GM12878 (cell line): ENCODE data around the gene CENPF. TPM values are rescaled to one million over a fixed set of nuclear protein-coding genes. Genes with fewer than 3 reads are reported as not detected.

Source experiments
- ATAC-seq: fragments of 200-7000 bp; cut with Tn5 transposase; 3 replicates; pipeline ENCODE4 v1.9.1; 2020; ENCODE audit warnings: mild to moderate bottlenecking, moderate library complexity
- BruUV-seq: library from RNA; stranded (reverse); fragments of 400-500 nt; replicated peaks from 2 replicates; lab custom pipeline; 2021; lab: Mats Ljungman, UMichigan
- CTCF ChIA-PET: fragments of 300-600 bp; sonication (Branson Sonifier 250); formaldehyde crosslinking; extraction: SDS; loops from one replicate; lab custom pipeline; 2021; ENCODE audit warnings: inconsistent platforms; lab: Yijun Ruan, JAX
- POLR2A ChIA-PET: fragments of 350-600 bp; formaldehyde crosslinking; extraction: SDS; loops from one replicate; lab custom pipeline; 2021; ENCODE audit warnings: inconsistent platforms; lab: Charles Lee
- RAD21 ChIA-PET: fragments of 300-600 bp; sonication (Branson Sonifier 250); formaldehyde crosslinking; loops from one replicate; lab custom pipeline; 2023; ENCODE audit warnings: antibody characterized with exemption; ENCODE audit not compliant: unreplicated experiment; lab: Charles Lee
- SMC1A ChIA-PET: fragments of 300-600 bp; sonication (Branson Sonifier 250); formaldehyde crosslinking; loops from one replicate; lab custom pipeline; 2023; ENCODE audit not compliant: unreplicated experiment, uncharacterized antibody; lab: Charles Lee
- DNase-seq: peaks from one replicate; pipeline ENCODE4 v3.0.0-alpha.2; 2011; ENCODE audit warnings: low read depth, low spot score
- FAIRE-seq: peaks from 3 replicates; lab custom pipeline; 2011; peaks lifted over from hg19 to GRCh38; lab: Jason Lieb, UNC
- H2AFZ ChIP-seq: 2 replicates; pipeline ENCODE4 v1.6.0; 2011; ENCODE audit warnings: low read depth, low read length, control low read depth; ENCODE audit not compliant: control insufficient read depth
- H3K27ac ChIP-seq: 2 replicates; pipeline ENCODE4 v1.5.1; 2011; ENCODE audit warnings: control low read depth; ENCODE audit not compliant: control insufficient read depth, insufficient read depth
- H3K27me3 ChIP-seq, 2 experiments: replicated peaks in 1 of 2; 2 replicates each; pipeline versions ENCODE4 v1.6.0 to v1.6.1; 2011; ENCODE audit warnings: low read length in 1 of 2; ENCODE audit not compliant: control insufficient read depth in 2 of 2, insufficient read depth in 2 of 2
- H3K36me3 ChIP-seq, 2 experiments: 2 replicates each; pipeline ENCODE4 v1.5.1; 2011; ENCODE audit warnings: low read length in 1 of 2; ENCODE audit not compliant: control insufficient read depth in 2 of 2, insufficient read depth in 2 of 2
- H3K4me1 ChIP-seq: 2 replicates; pipeline ENCODE4 v1.6.1; 2011; ENCODE audit warnings: mild to moderate bottlenecking, low read length, moderate library complexity, mixed read lengths; ENCODE audit not compliant: control insufficient read depth, insufficient read depth
- H3K4me2 ChIP-seq: 2 replicates; pipeline ENCODE4 v1.6.0; 2011; ENCODE audit warnings: control low read depth; ENCODE audit not compliant: control insufficient read depth, insufficient read depth
- H3K4me3 ChIP-seq: fragments of 200-600 bp; sonication (generic); 2 replicates; pipeline ENCODE4 v1.5.1; 2016
- H3K79me2 ChIP-seq: 2 replicates; pipeline ENCODE4 v1.6.0; 2011; ENCODE audit warnings: low read length; ENCODE audit not compliant: control insufficient read depth, insufficient read depth
- H3K9ac ChIP-seq: 2 replicates; pipeline ENCODE4 v1.8.0; 2011; ENCODE audit warnings: low read length, control low read depth, mixed read lengths; ENCODE audit not compliant: control insufficient read depth, insufficient read depth
- H3K9me3 ChIP-seq: replicated peaks from 3 replicates; pipeline ENCODE4 v1.5.1; 2011; ENCODE audit warnings: mild to moderate bottlenecking, low read length; ENCODE audit not compliant: control insufficient read depth, insufficient read depth
- H4K20me1 ChIP-seq: 2 replicates; pipeline ENCODE4 v1.6.0; 2011; ENCODE audit not compliant: control insufficient read depth, insufficient read depth
- ASH2L ChIP-seq: fragments of 300-600, 200-600 bp; sonication (generic); IDR thresholded peaks from 2 replicates; pipeline ENCODE4 v1.6.1; 2017; ENCODE audit warnings: low read depth, mild to moderate bottlenecking, borderline replicate concordance
- CEBPB ChIP-seq, 2 experiments: fragments of 150-350 bp in 1 of 2; IDR thresholded peaks; 2 replicates each; pipeline ENCODE4 v1.6.1; 2012 to 2014; ENCODE audit warnings: low read depth in 2 of 2, low read length in 2 of 2, borderline replicate concordance in 1 of 2, inconsistent platforms in 1 of 2
- KAT2A ChIP-seq: conservative IDR thresholded peaks from 2 replicates; pipeline ENCODE4 v1.6.1; 2011; ENCODE audit warnings: low read depth, low read length; ENCODE audit not compliant: control insufficient read depth
- MTA2 ChIP-seq: fragments of 450-650 bp; IDR thresholded peaks from 2 replicates; pipeline ENCODE4 v1.6.1; 2016; ENCODE audit warnings: low read depth, mild to moderate bottlenecking, moderate library complexity
- MYC ChIP-seq: IDR thresholded peaks from 2 replicates; pipeline ENCODE4 v1.6.1; 2011; ENCODE audit warnings: mild to moderate bottlenecking, low read length, moderate library complexity, inconsistent platforms; ENCODE audit not compliant: insufficient read depth, insufficient replicate concordance, insufficient read length, severe bottlenecking
- NBN ChIP-seq: fragments of 450-650 bp; IDR thresholded peaks from 2 replicates; pipeline ENCODE4 v1.6.1; 2016
- NFIC ChIP-seq: IDR thresholded peaks from 2 replicates; pipeline ENCODE4 v1.6.1; 2012; ENCODE audit warnings: low read depth, mild to moderate bottlenecking, inconsistent platforms, low read length, moderate library complexity
- NFYA ChIP-seq: IDR thresholded peaks from 2 replicates; pipeline ENCODE4 v1.6.1; 2011; ENCODE audit warnings: low read depth, mild to moderate bottlenecking, low read length, improper control_type of control experiment, borderline replicate concordance
- PBX3 ChIP-seq: IDR thresholded peaks from 2 replicates; pipeline ENCODE4 v1.6.1; 2011; ENCODE audit warnings: mild to moderate bottlenecking, low read depth, low read length, moderate library complexity; ENCODE audit not compliant: insufficient replicate concordance
- RBBP5 ChIP-seq: fragments of 200-600 bp; sonication (generic); conservative IDR thresholded peaks from 2 replicates; pipeline ENCODE4 v1.6.1; 2016
- RCOR1 ChIP-seq: conservative IDR thresholded peaks from 2 replicates; pipeline ENCODE4 v1.6.1; 2012; ENCODE audit warnings: low read depth, low read length, improper control_type of control experiment
- RUNX3 ChIP-seq: IDR thresholded peaks from 2 replicates; pipeline ENCODE4 v1.6.1; 2012; ENCODE audit warnings: low read length, inconsistent platforms
- SMAD5 ChIP-seq: IDR thresholded peaks from 2 replicates; pipeline ENCODE4 v1.6.1; 2016; ENCODE audit warnings: antibody characterized with exemption, low read depth
- SP1 ChIP-seq: IDR thresholded peaks from one replicate; pipeline ENCODE4 v1.6.1; 2011; ENCODE audit warnings: low read depth, low read length
- SREBF2 ChIP-seq: IDR thresholded peaks from 2 replicates; pipeline ENCODE4 v1.6.1; 2012; ENCODE audit warnings: mild to moderate bottlenecking, low read length
- WRNIP1 ChIP-seq: IDR thresholded peaks from 2 replicates; pipeline ENCODE4 v1.6.1; 2011; ENCODE audit warnings: low read depth, low read length, improper control_type of control experiment, borderline replicate concordance
- ZNF592 ChIP-seq: fragments of 450-650 bp; IDR thresholded peaks from 2 replicates; pipeline ENCODE4 v1.6.1; 2017; ENCODE audit warnings: mild to moderate bottlenecking, moderate library complexity
- ZNF622 ChIP-seq: fragments of 450-650 bp; IDR thresholded peaks from 2 replicates; pipeline ENCODE4 v1.6.1; 2017; ENCODE audit warnings: mild to moderate bottlenecking, inconsistent platforms
- WGBS: methylation state at CpG from one replicate; pipeline ENCODE4 v1.1.6; 2016; ENCODE audit warnings: low lambda C conversion rate; ENCODE audit not compliant: insufficient replicate concordance, insufficient coverage; ENCODE audit errors: missing lambda C conversion rate; 5-methylcytosine and 5-hydroxymethylcytosine counted together
- in situ Hi-C: fragments of 300-500 bp; cut with MboI; formaldehyde crosslinking; loops from 9 replicates; pipeline ENCODE4 v1.14.3; 2018; ENCODE audit warnings: mixed read lengths
- intact Hi-C: fragments of 100-400 bp; cut with micrococcal nuclease; formaldehyde crosslinking; loops from one replicate; pipeline ENCODE4 v1.14.2; 2022; ENCODE audit not compliant: unreplicated experiment
- polyA plus RNA-seq, 11 experiments: library from polyadenylated mRNA; depleted of rRNA in 4 of 11; unstranded in 6 of 11; stranded (reverse) in 5 of 11; fragments of >200 nt; fragmentation: Nextera tagmentation in 4 of 11; fragmentation: Illumina TruSeq in 1 of 11; extraction: Ambion mirVana in 4 of 11; extraction: Trizol in 1 of 11; gene quantifications; 1 replicate in 1 of 11; 2 replicates in 10 of 11; pipeline versions ENCODE4 v1.2.1 to v1.2.3, GENCODE V29; 2011 to 2016; ENCODE audit warnings: inconsistent platforms in 2 of 11, missing spikeins in 2 of 11, low read depth in 1 of 11
- total RNA-seq, 4 experiments: library from RNA; depleted of rRNA in 3 of 4; stranded (reverse); fragments of >200 nt in 3 of 4; fragmentation: Illumina TruSeq in 1 of 4; extraction: Trizol in 1 of 4; gene quantifications; 2 replicates each; pipeline versions ENCODE4 v1.2.1 to v1.2.3, GENCODE V29; 2013 to 2021
- TF ChIP-seq, protein P1 (sequence below): IDR thresholded peaks from 2 replicates; pipeline ENCODE4 v1.6.1; 2011; ENCODE audit warnings: borderline replicate concordance, low read depth, mild to moderate bottlenecking, moderate library complexity, mixed read lengths, low read length; ENCODE audit not compliant: insufficient read depth; ENCODE audit errors: extremely low read length

CENPF gene
- total and polyA plus RNA-seq, 10 of the 15 experiments (the other 5 are each of a cell fraction or from before 2014, with no cell fraction given) = 26.0 to 132 (median 70.5) TPM

- ATAC-seq (no peak), DNase-seq (no peak)
- Histone ChIP-seq H3K9me3 (no peaks in the 10 kb centered on the region), H3K79me2 (no peaks in the 10 kb centered on the region), H3K36me3 (no peaks in the 10 kb centered on the region), H3K27ac (no peak overlapping the region)
- BruUV-seq = no TSS peak
- ChIA-PET CTCF (no interaction called here), POLR2A (no interaction called here)
- in situ Hi-C loops = no loop called here
- TF ChIP-seq KAT2A (no peak), RCOR1 (no peak), NFYA (no peak), ZNF622 (no peak), NBN (no peak), SMAD5 (no peak), MYC (no peak), NFIC (no peak), RBBP5 (no peak), RUNX3 (no peak), ASH2L (no peak), SP1 (no peak), SREBF2 (no peak), WRNIP1 (no peak), PBX3 (no peak), CEBPB (IDR thresholded peaks at IDR 0.05; ENCODE audit: borderline replicate concordance in 1 of 2, low read depth in 2 of 2, low read length in 2 of 2) (no peak), ZNF592 (no peak), MTA2 (no peak)
- TF ChIP-seq, protein P1, sequence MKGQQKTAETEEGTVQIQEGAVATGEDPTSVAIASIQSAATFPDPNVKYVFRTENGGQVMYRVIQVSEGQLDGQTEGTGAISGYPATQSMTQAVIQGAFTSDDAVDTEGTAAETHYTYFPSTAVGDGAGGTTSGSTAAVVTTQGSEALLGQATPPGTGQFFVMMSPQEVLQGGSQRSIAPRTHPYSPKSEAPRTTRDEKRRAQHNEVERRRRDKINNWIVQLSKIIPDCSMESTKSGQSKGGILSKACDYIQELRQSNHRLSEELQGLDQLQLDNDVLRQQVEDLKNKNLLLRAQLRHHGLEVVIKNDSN = no peak
- TF ChIP-seq, all 136 proteins: peak for 0
- Histone ChIP-seq H3K4me2 (no peak overlapping the region), H3K27me3 (no peaks in the 10 kb centered on the region), H4K20me1 (no peaks in the 10 kb centered on the region), H2AFZ (no peak overlapping the region), H3K9ac (no peak overlapping the region), H3K4me3 (no peak overlapping the region), H3K4me1 (no peaks in the 10 kb centered on the region)
- ChIA-PET SMC1A (no interaction called here), RAD21 (no interaction called here)
- intact Hi-C loops = no loop called here
- 7% methylated on average over 11 of the region's 11 CpGs for WGBS
- no peak for FAIRE-seq
These were observed 104.5 kb downstream of the CENPF start for GRCh38 chr1:214707306-214708087.
